ENCODE measurements around the gene THBD.

The THBD gene

GRCh38 chr20:23084845-23085365 lies 35.4 kb upstream of the THBD start:
- no peak for DNase-seq (ENCODE audit: low spot score)

GRCh38 chr20:23084282-23084844 lies 34.9 kb upstream of the THBD start:
- DNase-seq (ENCODE audit: low spot score): no peak

- DNase-seq (ENCODE audit: low spot score): no peak
These were observed 34.2 kb upstream of the THBD start for GRCh38 chr20:23083553-23084220.

- no peak for DNase-seq (ENCODE audit: low spot score)
These were observed 33.5 kb upstream of the THBD start for GRCh38 chr20:23082846-23083552.

- DNase-seq (ENCODE audit: low spot score): no peak
These were observed 31.9 kb upstream of the THBD start for GRCh38 chr20:23081263-23081819.

- no peak for DNase-seq (ENCODE audit: low spot score)
These were observed 31.0 kb upstream of the THBD start for GRCh38 chr20:23080521-23080920.

- no peak for DNase-seq (ENCODE audit: low spot score)
These were observed 30.5 kb upstream of the THBD start for GRCh38 chr20:23079926-23080325.

- no peak for DNase-seq (ENCODE audit: low spot score)
These were observed 29.5 kb upstream of the THBD start for GRCh38 chr20:23079016-23079351.

- DNase-seq (ENCODE audit: low spot score): peak; percentile 30
These were observed 29.0 kb upstream of the THBD start for GRCh38 chr20:23078351-23079015.

GRCh38 chr20:23077277-23077676 lies 27.8 kb upstream of the THBD start:
- no peak for DNase-seq (ENCODE audit: low spot score)

GRCh38 chr20:23074052-23074451 lies 24.6 kb upstream of the THBD start:
- DNase-seq (ENCODE audit: low spot score): no peak

- no peak for DNase-seq (ENCODE audit: low spot score)
These were observed 23.6 kb upstream of the THBD start for GRCh38 chr20:23072892-23073586.

- no peak for DNase-seq (ENCODE audit: low spot score)
These were observed 22.5 kb upstream of the THBD start for GRCh38 chr20:23071996-23072395.

GRCh38 chr20:23071398-23071797 lies 21.9 kb upstream of the THBD start:
- DNase-seq (ENCODE audit: low spot score): no peak

- no peak for DNase-seq (ENCODE audit: low spot score)
These were observed 19.6 kb upstream of the THBD start for GRCh38 chr20:23069108-23069507.

- no peak for DNase-seq (ENCODE audit: low spot score)
These were observed 18.8 kb upstream of the THBD start for GRCh38 chr20:23068283-23068682.

- DNase-seq (ENCODE audit: low spot score): no peak
These were observed 17.3 kb upstream of the THBD start for GRCh38 chr20:23066772-23067171.

- no peak for DNase-seq (ENCODE audit: low spot score)
These were observed 16.1 kb upstream of the THBD start for GRCh38 chr20:23065266-23066201.

- DNase-seq (ENCODE audit: low spot score): no peak
These were observed 14.1 kb upstream of the THBD start for GRCh38 chr20:23063581-23063980.

- DNase-seq (ENCODE audit: low spot score): no peak
These were observed 13.7 kb upstream of the THBD start for GRCh38 chr20:23063168-23063567.

GRCh38 chr20:23062632-23063031 lies 13.2 kb upstream of the THBD start:
- no peak for DNase-seq (ENCODE audit: low spot score)

All from AG08396 (cell line).